GM13976 (cell line): ENCODE data around the gene HTT-AS.

Source experiments
- DNase-seq: peaks from one replicate; pipeline ENCODE4 v3.0.0; 2012; ENCODE audit warnings: low spot score
- CTCF ChIP-seq: IDR thresholded peaks from 2 replicates; pipeline ENCODE4 v1.5.1; 2012; ENCODE audit warnings: borderline replicate concordance, mild to moderate bottlenecking; ENCODE audit not compliant: insufficient read depth; ENCODE audit errors: extremely low read depth, missing control alignments, control extremely low read depth
- in situ Hi-C: fragments of 300-500 bp; cut with MboI; formaldehyde crosslinking; loops from one replicate; pipeline ENCODE4 v1.12.0; 2022; ENCODE audit warnings: low sequenced_read_pairs, mixed read lengths, inconsistent platforms; ENCODE audit not compliant: unreplicated experiment

HTT-AS gene

GRCh38 chr4:3091464-3091863 is 17.1 kb upstream of the HTT-AS start:
- DNase-seq, result no peak
- in situ Hi-C loops, result no loop called here
- TF ChIP-seq CTCF, result no peak

- in situ Hi-C loops, result no loop called here
- DNase-seq, result no peak
- no peak for TF ChIP-seq CTCF
Measured at GRCh38 chr4:3087115-3087797, 12.9 kb upstream of the HTT-AS start.

GRCh38 chr4:3085948-3086670 is 11.8 kb upstream of the HTT-AS start:
- in situ Hi-C loops, result no loop called here
- no peak for TF ChIP-seq CTCF
- DNase-seq, result no peak

- in situ Hi-C loops, result no loop called here
- DNase-seq, result no peak
- no peak for TF ChIP-seq CTCF
Measured at GRCh38 chr4:3083732-3084131, 9.4 kb upstream of the HTT-AS start.

DNA sequence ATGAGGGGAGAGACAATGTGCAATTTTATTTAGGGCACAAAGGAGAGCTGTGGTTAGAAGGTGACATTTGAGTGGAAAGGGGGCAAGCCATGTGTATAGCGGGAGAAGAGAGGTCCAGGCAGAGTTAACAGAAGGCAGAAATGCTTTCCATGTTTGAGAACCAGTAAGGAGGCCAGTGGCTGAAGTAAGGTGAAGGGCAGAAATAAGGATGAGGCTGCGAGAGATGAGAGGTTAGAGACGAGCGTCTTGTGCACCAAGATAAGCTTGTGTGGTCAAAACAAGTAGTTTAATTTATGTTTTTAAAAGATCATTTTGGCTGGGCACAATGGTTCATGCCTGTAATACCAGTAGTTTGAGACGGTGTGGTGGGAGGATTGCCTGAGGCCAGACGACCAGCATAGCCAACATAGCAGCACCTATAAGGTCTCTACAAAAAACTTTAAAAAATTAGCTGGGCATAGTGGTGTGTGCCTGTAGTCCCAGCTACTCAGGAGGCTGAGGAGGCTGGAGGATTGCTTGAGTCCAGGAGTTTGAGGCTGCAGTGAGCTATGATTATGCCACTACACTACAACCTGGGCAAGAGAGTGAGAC is 8.7 kb upstream of the HTT-AS start:
- in situ Hi-C loops, result no loop called here
- TF ChIP-seq CTCF, result no peak
- DNase-seq, result no peak

GRCh38 chr4:3079694-3080123 is 5.4 kb upstream of the HTT-AS start:
- TF ChIP-seq CTCF, result no peak
- peak; percentile 34 for DNase-seq
- in situ Hi-C loops, result no loop called here
